HFFc6 (cell line): ENCODE measurements around the gene SLIT1. TPM values are rescaled to one million over a fixed set of nuclear protein-coding genes. Genes with fewer than 3 reads are reported as not detected.

Experiments used
- DNase-seq: peaks from one replicate; pipeline ENCODE4 v3.0.0-alpha.2; 2018
- H3K27ac Mint-ChIP-seq: 2 replicates; pipeline ENCODE4 v1.8.0; 2020; ENCODE audit warnings: mild to moderate bottlenecking, mixed read lengths
- H3K27me3 Mint-ChIP-seq: 2 replicates; pipeline ENCODE4 v1.8.0; 2021; ENCODE audit warnings: mild to moderate bottlenecking, moderate library complexity, mixed read lengths; ENCODE audit not compliant: insufficient read depth
- H3K36me3 Mint-ChIP-seq: 2 replicates; pipeline ENCODE4 v1.8.0; 2021; ENCODE audit warnings: low read depth, mixed read lengths
- H3K4me1 Mint-ChIP-seq: 2 replicates; pipeline ENCODE4 v1.8.0; 2020; ENCODE audit warnings: low read depth, mixed read lengths
- H3K4me3 Mint-ChIP-seq: 2 replicates; pipeline ENCODE4 v1.8.0; 2020; ENCODE audit warnings: mild to moderate bottlenecking, moderate library complexity, mixed read lengths
- H3K9me3 Mint-ChIP-seq: 2 replicates; pipeline ENCODE4 v1.8.0; 2020; ENCODE audit warnings: mild to moderate bottlenecking, mixed read lengths
- CTCF ChIP-seq: fragments of 200-600 bp; sonication (generic); IDR thresholded peaks from 2 replicates; pipeline ENCODE4 v1.5.0; 2021; ENCODE audit warnings: antibody characterized with exemption, mild to moderate bottlenecking
- total RNA-seq, 6 experiments: library from RNA; stranded (reverse); fragmentation: NEBNext Ultra II Directional; extraction: Animal tissue kit (Norgen Biotek cat#: 25700); gene quantifications; 2 replicates in 1 of 6; 3 replicates in 5 of 6; pipeline ENCODE4 v1.2.3, GENCODE V29; 2021

Gene SLIT1
- total RNA-seq, 6 experiments from 2014 or later: 0.05 TPM; not detected in 5

DNA sequence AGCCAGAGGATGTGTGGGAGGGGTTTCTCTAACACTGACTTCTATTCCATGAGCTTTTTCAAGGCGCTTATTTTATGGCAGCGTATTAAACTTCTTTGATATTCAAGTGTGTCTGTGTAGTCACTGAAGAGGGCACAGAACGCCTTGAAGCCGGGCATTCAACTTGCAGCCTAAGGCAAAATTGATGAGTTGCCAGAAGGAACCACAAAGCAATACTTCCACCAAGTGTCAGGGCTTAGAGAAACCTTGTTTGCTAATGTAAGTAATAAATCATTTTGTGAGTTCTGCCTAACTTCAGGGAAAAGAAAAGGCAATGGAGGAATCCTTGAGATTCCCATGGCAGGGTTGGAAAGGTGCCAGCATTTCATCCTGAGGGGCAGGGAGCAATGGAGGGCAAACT, 189.9 kb downstream of the SLIT1 start:
- no peaks in the 10 kb centered on the region; the same call in 1 of the 2 replicates for H3K27me3 Mint-ChIP-seq
- H3K4me1 Mint-ChIP-seq: peaks cover 39% of the 10 kb centered on the region
- peak; percentile 40 for DNase-seq
- H3K27ac Mint-ChIP-seq: no peak overlapping the region
- H3K9me3 Mint-ChIP-seq: no peaks in the 10 kb centered on the region
- TF ChIP-seq CTCF: no peak
- H3K36me3 Mint-ChIP-seq: no peaks in the 10 kb centered on the region
- no peak overlapping the region for H3K4me3 Mint-ChIP-seq

GRCh38 chr10:96992721-96993120, 193.0 kb downstream of the SLIT1 start:
- peaks cover 59% of the 10 kb centered on the region for H3K4me1 Mint-ChIP-seq
- H3K27me3 Mint-ChIP-seq: no peaks in the 10 kb centered on the region; the same call in 1 of the 2 replicates
- no peak overlapping the region for H3K27ac Mint-ChIP-seq
- no peaks in the 10 kb centered on the region for H3K36me3 Mint-ChIP-seq
- no peak for DNase-seq
- no peak overlapping the region for H3K4me3 Mint-ChIP-seq
- no peaks in the 10 kb centered on the region for H3K9me3 Mint-ChIP-seq
- no peak for TF ChIP-seq CTCF

DNA sequence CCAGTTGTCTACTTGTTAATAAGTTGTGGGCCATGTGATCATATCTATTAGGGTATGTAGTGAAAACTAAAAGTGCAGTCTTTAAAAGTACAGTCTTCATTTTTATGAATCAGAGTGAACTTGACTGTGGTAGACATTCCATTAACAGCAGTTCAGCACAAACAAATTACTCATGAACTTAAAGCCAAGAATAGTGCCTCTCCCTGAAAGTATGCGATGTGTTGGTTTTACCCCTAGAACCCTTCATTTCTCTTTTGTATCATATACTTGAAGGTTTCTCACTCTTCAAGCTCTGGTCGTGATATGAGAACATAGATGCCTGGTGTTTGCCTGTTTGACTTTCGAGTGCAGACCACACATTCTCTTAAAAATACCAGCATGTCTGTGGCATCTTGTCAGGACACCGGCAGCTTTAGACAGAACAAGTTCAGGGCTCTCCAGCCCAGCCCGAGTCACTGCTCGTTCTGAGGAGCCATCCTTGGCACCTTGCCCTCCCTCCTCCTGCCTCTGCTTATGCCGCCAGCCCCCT, 194.4 kb downstream of the SLIT1 start:
- TF ChIP-seq CTCF: no peak
- no peaks in the 10 kb centered on the region for H3K36me3 Mint-ChIP-seq
- H3K27me3 Mint-ChIP-seq: no peaks in the 10 kb centered on the region; the same call in 1 of the 2 replicates
- H3K4me1 Mint-ChIP-seq: peaks cover 69% of the 10 kb centered on the region
- peak overlapping the region; percentile 70 for H3K27ac Mint-ChIP-seq
- peak; percentile 84 for DNase-seq
- H3K4me3 Mint-ChIP-seq: peak overlapping the region; percentile 81
- no peaks in the 10 kb centered on the region for H3K9me3 Mint-ChIP-seq

DNA sequence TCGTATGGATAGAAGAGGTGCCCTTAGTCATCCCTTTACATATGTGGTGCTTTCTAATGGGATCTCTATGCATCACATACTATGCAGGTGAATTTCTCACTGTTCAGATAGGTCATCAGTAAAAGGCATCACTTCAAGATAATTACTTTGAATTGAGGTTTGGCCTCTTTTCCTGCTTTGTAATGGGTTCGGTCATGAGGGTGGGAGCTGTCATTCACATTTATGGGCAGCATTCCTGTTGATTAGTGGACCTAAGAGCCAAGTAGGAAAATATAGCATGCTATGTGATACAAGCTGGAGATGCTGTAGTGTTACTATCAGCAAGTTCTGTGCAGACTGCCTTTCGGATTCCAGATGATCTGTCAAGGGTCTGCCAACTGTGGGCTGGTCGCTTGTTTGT, 197.3 kb downstream of the SLIT1 start:
- DNase-seq: peak; percentile 37
- H3K4me3 Mint-ChIP-seq: peak overlapping the region; percentile 68; the same call in 1 of the 2 replicates
- no peak for TF ChIP-seq CTCF
- H3K27ac Mint-ChIP-seq: peak overlapping the region; percentile 92
- peaks cover 4% of the 10 kb centered on the region for H3K36me3 Mint-ChIP-seq
- H3K9me3 Mint-ChIP-seq: no peaks in the 10 kb centered on the region
- H3K4me1 Mint-ChIP-seq: peaks cover 70% of the 10 kb centered on the region
- H3K27me3 Mint-ChIP-seq: no peaks in the 10 kb centered on the region

GRCh38 chr10:96987842-96988175, 197.9 kb downstream of the SLIT1 start:
- TF ChIP-seq CTCF: no peak
- no peaks in the 10 kb centered on the region for H3K9me3 Mint-ChIP-seq
- DNase-seq: peak; percentile 87
- H3K4me1 Mint-ChIP-seq: peaks cover 67% of the 10 kb centered on the region
- peak overlapping the region; percentile 92 for H3K27ac Mint-ChIP-seq
- peak overlapping the region; percentile 68 for H3K4me3 Mint-ChIP-seq
- H3K36me3 Mint-ChIP-seq: peaks cover 10% of the 10 kb centered on the region
- H3K27me3 Mint-ChIP-seq: peaks cover 1% of the 10 kb centered on the region; the same call in 1 of the 2 replicates
